ENCODE results near the gene LDB3.

- TF ChIP-seq POLR2A (IDR thresholded peaks at IDR 0.05): no peak
- no peak for TF ChIP-seq CTCF (IDR thresholded peaks at IDR 0.05)
- no peak for TF ChIP-seq POLR2AphosphoS5 (IDR thresholded peaks at IDR 0.05; ENCODE audit: insufficient read depth in 1 of 2, low read depth in 1 of 2)
Observed at GRCh38 chr10:86635402-86635801, 32.9 kb upstream of the LDB3 start.
